Neural progenitor cell (in vitro differentiated cells): ENCODE data around the gene SPOCK1. TPM values are rescaled to one million over a fixed set of nuclear protein-coding genes. Genes with fewer than 3 reads are reported as not detected.
A peak's percentile ranks its signal among the peaks of the same experiment; 100 is the strongest.

Experiments used
- DNase-seq: peaks from one replicate; pipeline ENCODE4 v3.0.0-alpha.2; 2016; ENCODE audit warnings: low spot score
- H2AFZ ChIP-seq: fragments of 200-600 bp; sonication (generic); replicated peaks from 2 replicates; pipeline ENCODE4 v1.6.1; 2016; ENCODE audit warnings: antibody characterized with exemption
- H3F3A ChIP-seq: fragments of 200-600 bp; sonication (generic); 2 replicates; pipeline ENCODE4 v1.6.1; 2016; ENCODE audit warnings: antibody characterized with exemption, low read depth
- H3K27ac ChIP-seq: fragments of 200-600 bp; sonication (generic); 2 replicates; pipeline ENCODE4 v1.5.1; 2016; ENCODE audit warnings: mild to moderate bottlenecking
- H3K27me3 ChIP-seq: fragments of 200-600 bp; sonication (generic); 2 replicates; pipeline ENCODE4 v1.6.1; 2016; ENCODE audit warnings: mild to moderate bottlenecking, moderate library complexity
- H3K36me3 ChIP-seq: fragments of 200-600 bp; sonication (generic); 2 replicates; pipeline ENCODE4 v1.5.1; 2016
- H3K4me1 ChIP-seq: fragments of 200-600 bp; sonication (generic); 2 replicates; pipeline ENCODE4 v1.6.1; 2016; ENCODE audit warnings: mixed run types
- H3K4me2 ChIP-seq: fragments of 200-600 bp; sonication (generic); 2 replicates; pipeline ENCODE4 v1.6.1; 2016
- H3K4me3 ChIP-seq: fragments of 200-600 bp; sonication (generic); 2 replicates; pipeline ENCODE4 v1.5.1; 2016
- H3K79me2 ChIP-seq: fragments of 200-600 bp; sonication (generic); 2 replicates; pipeline ENCODE4 v1.6.1; 2016; ENCODE audit warnings: low read depth
- H3K9ac ChIP-seq: fragments of 200-600 bp; sonication (generic); 2 replicates; pipeline ENCODE4 v1.6.1; 2016
- H3K9me3 ChIP-seq: fragments of 200-600 bp; sonication (generic); 2 replicates; pipeline ENCODE4 v1.5.1; 2016; ENCODE audit warnings: low read depth
- H4K20me1 ChIP-seq: fragments of 200-600 bp; sonication (generic); 2 replicates; pipeline ENCODE4 v1.6.1; 2016; ENCODE audit warnings: low read depth
- H3K27ac Mint-ChIP-seq: 3 replicates; pipeline ENCODE4 v1.8.0; 2021; ENCODE audit warnings: mixed read lengths
- H3K27me3 Mint-ChIP-seq: 2 replicates; pipeline ENCODE4 v1.8.0; 2022; ENCODE audit warnings: low read depth, mild to moderate bottlenecking, inconsistent platforms, moderate library complexity, mixed read lengths; ENCODE audit not compliant: insufficient read depth
- H3K36me3 Mint-ChIP-seq: 3 replicates; pipeline ENCODE4 v1.8.0; 2021; ENCODE audit warnings: mixed read lengths
- H3K4me1 Mint-ChIP-seq: 3 replicates; pipeline ENCODE4 v1.8.0; 2021; ENCODE audit warnings: mixed read lengths
- H3K4me3 Mint-ChIP-seq: 3 replicates; pipeline ENCODE4 v1.8.0; 2021; ENCODE audit warnings: mild to moderate bottlenecking, moderate library complexity, mixed read lengths
- H3K9me3 Mint-ChIP-seq: 3 replicates; pipeline ENCODE4 v1.8.0; 2020; ENCODE audit warnings: mixed read lengths
- EZH2 ChIP-seq: fragments of 200-600 bp; sonication (generic); IDR thresholded peaks from 2 replicates; pipeline ENCODE4 v1.6.1; 2017; ENCODE audit warnings: antibody characterized with exemption, mild to moderate bottlenecking, moderate library complexity
- EZH2phosphoT487 ChIP-seq: fragments of 200-600 bp; sonication (generic); IDR thresholded peaks from 2 replicates; pipeline ENCODE4 v1.6.1; 2017; ENCODE audit warnings: antibody characterized with exemption
- total RNA-seq: library from RNA; depleted of rRNA; stranded (reverse); fragments of >200 nt; gene quantifications from 2 replicates; pipeline ENCODE4 v1.2.3, GENCODE V29; 2015; ENCODE audit warnings: low replicate concordance
- TF ChIP-seq, protein P1 (sequence below): fragments of 200-600 bp; sonication (generic); IDR thresholded peaks from 2 replicates; pipeline ENCODE4 v1.5.1; 2017; ENCODE audit warnings: antibody characterized with exemption, mild to moderate bottlenecking

Gene SPOCK1
- total RNA-seq, 1 donor from 2014 or later = 6.9 TPM

GRCh38 chr5:137366526-137366925 lies 132.6 kb downstream of the SPOCK1 start:
- Mint-ChIP-seq H3K9me3 (no peaks in the 10 kb centered on the region), H3K27me3 (peaks cover 8% of the 10 kb centered on the region), H3K27ac (no peak overlapping the region), H3K36me3 (no peaks in the 10 kb centered on the region), H3K4me1 (peaks cover 33% of the 10 kb centered on the region), H3K4me3 (no peak overlapping the region)
- Histone ChIP-seq H3K9me3 (no peaks in the 10 kb centered on the region), H3K9ac (no peak overlapping the region), H3F3A (no peaks in the 10 kb centered on the region), H2AFZ (no peak overlapping the region), H3K4me1 (peaks cover 7% of the 10 kb centered on the region), H4K20me1 (no peaks in the 10 kb centered on the region), H3K79me2 (no peaks in the 10 kb centered on the region), H3K4me2 (no peak overlapping the region), H3K36me3 (no peaks in the 10 kb centered on the region), H3K4me3 (no peak overlapping the region), H3K27ac (no peak overlapping the region), H3K27me3 (no peaks in the 10 kb centered on the region)
- DNase-seq = no peak
- TF ChIP-seq EZH2 (no peak), EZH2phosphoT487 (no peak)
- TF ChIP-seq, protein P1, sequence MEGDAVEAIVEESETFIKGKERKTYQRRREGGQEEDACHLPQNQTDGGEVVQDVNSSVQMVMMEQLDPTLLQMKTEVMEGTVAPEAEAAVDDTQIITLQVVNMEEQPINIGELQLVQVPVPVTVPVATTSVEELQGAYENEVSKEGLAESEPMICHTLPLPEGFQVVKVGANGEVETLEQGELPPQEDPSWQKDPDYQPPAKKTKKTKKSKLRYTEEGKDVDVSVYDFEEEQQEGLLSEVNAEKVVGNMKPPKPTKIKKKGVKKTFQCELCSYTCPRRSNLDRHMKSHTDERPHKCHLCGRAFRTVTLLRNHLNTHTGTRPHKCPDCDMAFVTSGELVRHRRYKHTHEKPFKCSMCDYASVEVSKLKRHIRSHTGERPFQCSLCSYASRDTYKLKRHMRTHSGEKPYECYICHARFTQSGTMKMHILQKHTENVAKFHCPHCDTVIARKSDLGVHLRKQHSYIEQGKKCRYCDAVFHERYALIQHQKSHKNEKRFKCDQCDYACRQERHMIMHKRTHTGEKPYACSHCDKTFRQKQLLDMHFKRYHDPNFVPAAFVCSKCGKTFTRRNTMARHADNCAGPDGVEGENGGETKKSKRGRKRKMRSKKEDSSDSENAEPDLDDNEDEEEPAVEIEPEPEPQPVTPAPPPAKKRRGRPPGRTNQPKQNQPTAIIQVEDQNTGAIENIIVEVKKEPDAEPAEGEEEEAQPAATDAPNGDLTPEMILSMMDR = no peak

GRCh38 chr5:137365126-137365865 lies 133.8 kb downstream of the SPOCK1 start:
- H3K27me3 ChIP-seq = no peaks in the 10 kb centered on the region
- H3K4me3 Mint-ChIP-seq = no peak overlapping the region
- H3K36me3 Mint-ChIP-seq = no peaks in the 10 kb centered on the region
- no peak overlapping the region for H3K27ac ChIP-seq
- no peak overlapping the region for H3K9ac ChIP-seq
- no peaks in the 10 kb centered on the region for H3K36me3 ChIP-seq
- no peak overlapping the region for H2AFZ ChIP-seq
- H3K27me3 Mint-ChIP-seq = peaks cover 8% of the 10 kb centered on the region
- no peak overlapping the region for H3K27ac Mint-ChIP-seq
- TF ChIP-seq, protein P1 = no peak
- no peak for TF ChIP-seq EZH2
- TF ChIP-seq EZH2phosphoT487 = no peak
- no peak for DNase-seq
- no peak overlapping the region for H3K4me2 ChIP-seq
- H4K20me1 ChIP-seq = no peaks in the 10 kb centered on the region
- no peaks in the 10 kb centered on the region for H3F3A ChIP-seq
- no peak overlapping the region for H3K4me3 ChIP-seq
- no peaks in the 10 kb centered on the region for H3K79me2 ChIP-seq
- no peaks in the 10 kb centered on the region for H3K9me3 Mint-ChIP-seq
- peaks cover 7% of the 10 kb centered on the region for H3K4me1 ChIP-seq
- H3K4me1 Mint-ChIP-seq = peaks cover 20% of the 10 kb centered on the region
- no peaks in the 10 kb centered on the region for H3K9me3 ChIP-seq

GRCh38 chr5:137361280-137361679 lies 137.8 kb downstream of the SPOCK1 start:
- H3K36me3 ChIP-seq = no peaks in the 10 kb centered on the region
- no peak overlapping the region for H3K4me3 ChIP-seq
- no peak for DNase-seq
- H3K9me3 ChIP-seq = no peaks in the 10 kb centered on the region
- no peaks in the 10 kb centered on the region for H4K20me1 ChIP-seq
- no peaks in the 10 kb centered on the region for H3K27me3 ChIP-seq
- Mint-ChIP-seq H3K27me3 (peaks cover 2% of the 10 kb centered on the region), H3K27ac (peak overlapping the region; percentile 14), H3K9me3 (no peaks in the 10 kb centered on the region), H3K36me3 (no peaks in the 10 kb centered on the region), H3K4me3 (no peak overlapping the region), H3K4me1 (no peaks in the 10 kb centered on the region)
- no peak overlapping the region for H3K4me2 ChIP-seq
- no peak overlapping the region for H2AFZ ChIP-seq
- no peak overlapping the region for H3K27ac ChIP-seq
- H3F3A ChIP-seq = no peaks in the 10 kb centered on the region
- H3K4me1 ChIP-seq = no peaks in the 10 kb centered on the region
- no peak overlapping the region for H3K9ac ChIP-seq
- H3K79me2 ChIP-seq = no peaks in the 10 kb centered on the region
- TF ChIP-seq EZH2 (no peak), EZH2phosphoT487 (no peak)
- TF ChIP-seq, protein P1 = no peak
